Measurements from ENCODE around the gene DLG2.

DLG2 gene

DNA sequence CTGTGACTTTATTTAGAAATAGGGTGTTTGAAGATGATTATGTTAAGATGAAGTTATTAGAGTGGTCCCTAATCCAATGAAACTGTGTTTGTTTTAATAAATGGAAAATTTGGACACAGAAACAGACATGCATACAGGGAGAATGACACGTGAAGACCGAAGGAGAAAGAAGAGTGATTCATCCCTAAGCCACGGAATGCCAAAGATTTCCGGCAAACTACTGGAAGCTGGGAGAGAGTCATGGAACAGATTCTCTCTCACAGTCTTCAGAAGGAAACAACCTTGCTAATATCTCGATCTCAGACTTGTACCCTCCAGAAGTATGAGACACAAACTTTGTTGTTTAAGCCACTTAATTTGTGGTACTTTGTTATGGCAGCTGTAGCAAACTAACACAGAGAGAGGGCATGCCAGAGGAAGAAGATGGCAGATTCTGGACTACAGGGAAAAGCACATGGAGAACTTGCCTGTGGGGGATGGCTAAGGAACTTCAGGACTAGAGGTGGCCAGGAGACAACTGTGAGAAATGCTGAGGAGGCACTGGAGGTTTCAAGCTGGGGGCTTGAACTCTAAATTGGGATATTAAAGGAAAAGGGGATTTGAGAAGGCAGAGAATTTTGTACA is 1607.5 kb downstream of the DLG2 start:
- no peak for DNase-seq
- Histone ChIP-seq H3K4me1 (ENCODE audit: control extremely low read depth in 1 of 4, control insufficient read depth in 4 of 4, insufficient read depth in 4 of 4, low read length in 3 of 4) (no peaks in the 10 kb centered on the region), H3K9me3 (ENCODE audit: control extremely low read depth in 1 of 5, control insufficient read depth in 4 of 5, insufficient read depth in 2 of 5, low read depth in 1 of 5, low read length in 4 of 5) (no peaks in the 10 kb centered on the region), H3K4me3 (ENCODE audit: control insufficient read depth in 1 of 7, extremely low read depth in 1 of 7, insufficient read depth in 4 of 7, low read depth in 2 of 7, low read length in 6 of 7) (no peak overlapping the region), H3K27ac (ENCODE audit: insufficient read depth in 1 of 2, low read depth in 1 of 2, low read length in 2 of 2, poor library complexity in 1 of 2, severe bottlenecking in 2 of 2) (no peak overlapping the region), H3K27me3 (replicated peaks in 2 of 5; ENCODE audit: control insufficient read depth in 4 of 5, insufficient read depth in 5 of 5, low read length in 4 of 5) (no peaks in the 10 kb centered on the region), H3K36me3 (ENCODE audit: control insufficient read depth in 4 of 4, insufficient read depth in 4 of 4, low read length in 3 of 4) (no peaks in the 10 kb centered on the region)
- 100% methylated on average over 5 of the region's 5 CpGs for WGBS (ENCODE audit: insufficient coverage)
- ChIA-PET POLR2A (no interaction called here), CTCF (no interaction called here)

DNA sequence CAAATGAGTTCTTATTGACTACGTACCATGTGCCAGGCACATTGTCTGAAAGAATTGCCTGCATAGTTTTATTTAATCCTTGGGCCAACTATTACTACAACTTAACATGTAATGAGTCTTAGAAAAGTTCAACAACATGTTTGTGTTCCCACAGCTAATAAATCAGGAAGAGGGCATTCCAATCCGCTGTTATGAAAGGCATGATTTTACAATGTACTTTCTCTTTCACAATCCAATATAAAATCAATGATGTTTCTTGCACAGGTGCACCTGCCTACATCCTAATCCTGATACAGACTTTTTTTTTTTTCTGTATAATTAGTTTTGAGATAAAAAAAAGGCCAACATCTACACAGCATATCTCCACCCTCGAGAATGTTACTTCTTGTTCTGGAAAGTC is 1612.6 kb downstream of the DLG2 start:
- no peaks in the 10 kb centered on the region for H3K9me3 ChIP-seq (ENCODE audit: control extremely low read depth in 1 of 5, control insufficient read depth in 4 of 5, insufficient read depth in 2 of 5, low read depth in 1 of 5, low read length in 4 of 5)
- no peaks in the 10 kb centered on the region for H3K4me1 ChIP-seq (ENCODE audit: control extremely low read depth in 1 of 4, control insufficient read depth in 4 of 4, insufficient read depth in 4 of 4, low read length in 3 of 4)
- ChIA-PET POLR2A (no interaction called here), CTCF (no interaction called here)
- no peaks in the 10 kb centered on the region for H3K27me3 ChIP-seq (replicated peaks in 2 of 5; ENCODE audit: control insufficient read depth in 4 of 5, insufficient read depth in 5 of 5, low read length in 4 of 5)
- no peak overlapping the region for H3K27ac ChIP-seq (ENCODE audit: insufficient read depth in 1 of 2, low read depth in 1 of 2, low read length in 2 of 2, poor library complexity in 1 of 2, severe bottlenecking in 2 of 2)
- DNase-seq, result no peak
- H3K4me3 ChIP-seq (ENCODE audit: control insufficient read depth in 1 of 7, extremely low read depth in 1 of 7, insufficient read depth in 4 of 7, low read depth in 2 of 7, low read length in 6 of 7), result no peak overlapping the region
- WGBS (ENCODE audit: insufficient coverage), result 93% methylated on average over 2 of the region's 3 CpGs
- no peaks in the 10 kb centered on the region for H3K36me3 ChIP-seq (ENCODE audit: control insufficient read depth in 4 of 4, insufficient read depth in 4 of 4, low read length in 3 of 4)

DNA sequence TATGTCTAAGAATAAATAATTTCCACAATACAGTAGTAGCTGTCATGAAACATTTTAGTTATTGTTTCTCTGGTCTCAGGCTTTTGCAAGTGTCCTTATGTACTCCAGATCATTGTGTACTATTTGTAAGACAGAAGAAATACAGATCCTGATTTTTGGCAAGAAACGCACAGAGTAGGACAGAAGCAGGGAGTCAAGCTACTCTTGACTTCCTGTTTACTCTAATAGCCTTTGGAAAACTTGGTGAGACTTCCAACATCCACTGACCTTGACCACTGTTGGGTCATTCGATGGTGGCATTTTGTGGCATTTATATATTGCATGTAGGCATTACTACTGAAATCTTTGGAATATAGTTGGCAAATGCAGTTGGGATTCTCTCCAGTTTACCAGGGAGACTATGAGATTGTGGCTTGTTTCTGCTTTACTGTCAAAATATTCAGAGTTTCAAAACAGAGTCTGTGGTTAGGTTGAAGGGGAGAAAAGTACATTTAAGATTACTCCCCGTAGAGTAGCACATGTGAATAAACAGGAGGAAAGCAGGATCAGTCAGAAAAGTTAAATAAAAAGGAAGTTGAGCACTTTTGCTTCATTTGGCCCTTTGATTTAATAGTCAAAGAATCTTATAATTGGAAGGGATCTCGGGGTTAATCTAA is 1614.8 kb downstream of the DLG2 start:
- no peaks in the 10 kb centered on the region for H3K4me1 ChIP-seq (ENCODE audit: control extremely low read depth in 1 of 4, control insufficient read depth in 4 of 4, insufficient read depth in 4 of 4, low read length in 3 of 4)
- POLR2A ChIA-PET, result no interaction called here
- no peaks in the 10 kb centered on the region for H3K36me3 ChIP-seq (ENCODE audit: control insufficient read depth in 4 of 4, insufficient read depth in 4 of 4, low read length in 3 of 4)
- H3K4me3 ChIP-seq (ENCODE audit: control insufficient read depth in 1 of 7, extremely low read depth in 1 of 7, insufficient read depth in 4 of 7, low read depth in 2 of 7, low read length in 6 of 7), result no peak overlapping the region
- no peaks in the 10 kb centered on the region for H3K27me3 ChIP-seq (replicated peaks in 2 of 5; ENCODE audit: control insufficient read depth in 4 of 5, insufficient read depth in 5 of 5, low read length in 4 of 5)
- H3K27ac ChIP-seq (ENCODE audit: insufficient read depth in 1 of 2, low read depth in 1 of 2, low read length in 2 of 2, poor library complexity in 1 of 2, severe bottlenecking in 2 of 2), result no peak overlapping the region
- 94% methylated on average over 3 of the region's 4 CpGs for WGBS (ENCODE audit: insufficient coverage)
- DNase-seq, result no peak
- CTCF ChIA-PET, result no interaction called here
- H3K9me3 ChIP-seq (ENCODE audit: control extremely low read depth in 1 of 5, control insufficient read depth in 4 of 5, insufficient read depth in 2 of 5, low read depth in 1 of 5, low read length in 4 of 5), result no peaks in the 10 kb centered on the region

DNA sequence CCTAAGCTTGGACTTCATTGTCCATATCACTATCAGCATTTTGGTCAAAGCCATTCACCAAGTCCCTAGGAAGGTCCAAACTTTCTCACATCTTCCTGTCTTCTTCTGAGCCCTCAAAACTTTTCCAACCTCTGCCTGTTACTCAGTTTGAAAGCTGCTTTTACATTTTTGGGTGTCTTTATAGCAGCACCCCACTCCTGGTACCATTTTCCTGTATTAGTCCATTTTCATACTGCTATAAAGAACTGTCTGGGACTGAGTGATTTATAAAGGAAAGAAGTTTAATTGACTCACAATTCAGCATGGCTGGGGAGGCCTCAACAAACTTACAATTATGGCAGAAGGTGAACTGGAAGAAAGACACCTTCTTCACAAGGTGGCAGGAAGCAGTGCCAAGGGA is 1624.0 kb downstream of the DLG2 start:
- no peaks in the 10 kb centered on the region for H3K27me3 ChIP-seq (replicated peaks in 2 of 5; ENCODE audit: control insufficient read depth in 4 of 5, insufficient read depth in 5 of 5, low read length in 4 of 5)
- H3K4me3 ChIP-seq (ENCODE audit: control insufficient read depth in 1 of 7, extremely low read depth in 1 of 7, insufficient read depth in 4 of 7, low read depth in 2 of 7, low read length in 6 of 7), result no peak overlapping the region
- CTCF ChIA-PET, result no interaction called here

DNA sequence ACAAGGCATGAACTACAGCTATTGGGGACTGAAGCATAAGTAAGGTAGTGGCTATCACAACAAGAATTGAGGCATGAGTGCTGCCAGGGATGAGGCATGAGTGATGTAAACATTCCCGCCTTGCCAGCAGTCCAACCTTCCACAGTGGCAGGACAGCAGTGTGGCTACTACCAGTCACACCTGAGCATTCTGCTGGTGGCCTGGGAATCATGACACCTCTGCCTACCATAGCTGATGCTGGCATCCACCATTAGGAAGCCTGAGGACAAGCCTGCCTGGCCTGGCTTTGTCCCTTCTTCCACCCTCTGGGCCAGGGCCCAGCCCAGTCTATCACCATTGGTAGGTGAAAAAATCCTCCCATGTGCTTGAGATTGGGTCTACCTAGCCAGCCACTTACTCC is 1628.2 kb downstream of the DLG2 start:
- 92% methylated on average over 1 of the region's 1 CpG for WGBS (ENCODE audit: insufficient coverage)
- Histone ChIP-seq H3K36me3 (ENCODE audit: control insufficient read depth in 4 of 4, insufficient read depth in 4 of 4, low read length in 3 of 4) (no peaks in the 10 kb centered on the region), H3K27ac (ENCODE audit: insufficient read depth in 1 of 2, low read depth in 1 of 2, low read length in 2 of 2, poor library complexity in 1 of 2, severe bottlenecking in 2 of 2) (no peak overlapping the region), H3K27me3 (replicated peaks in 2 of 5; ENCODE audit: control insufficient read depth in 4 of 5, insufficient read depth in 5 of 5, low read length in 4 of 5) (no peaks in the 10 kb centered on the region), H3K4me1 (ENCODE audit: control extremely low read depth in 1 of 4, control insufficient read depth in 4 of 4, insufficient read depth in 4 of 4, low read length in 3 of 4) (no peaks in the 10 kb centered on the region), H3K9me3 (ENCODE audit: control extremely low read depth in 1 of 5, control insufficient read depth in 4 of 5, insufficient read depth in 2 of 5, low read depth in 1 of 5, low read length in 4 of 5) (peaks cover 3 to 17% (median 7%) of the 10 kb centered on the region in 5 experiments), H3K4me3 (ENCODE audit: control insufficient read depth in 1 of 7, extremely low read depth in 1 of 7, insufficient read depth in 4 of 7, low read depth in 2 of 7, low read length in 6 of 7) (no peak overlapping the region)
- no peak for DNase-seq
- ChIA-PET CTCF (no interaction called here), POLR2A (no interaction called here)

More for the DNA sequence above, 1624.0 kb downstream of the DLG2 start:
- no peaks in the 10 kb centered on the region for H3K4me1 ChIP-seq (ENCODE audit: control extremely low read depth in 1 of 4, control insufficient read depth in 4 of 4, insufficient read depth in 4 of 4, low read length in 3 of 4)
- POLR2A ChIA-PET, result no interaction called here
- H3K27ac ChIP-seq (ENCODE audit: insufficient read depth in 1 of 2, low read depth in 1 of 2, low read length in 2 of 2, poor library complexity in 1 of 2, severe bottlenecking in 2 of 2), result no peak overlapping the region
- DNase-seq, result no peak
- H3K36me3 ChIP-seq (ENCODE audit: control insufficient read depth in 4 of 4, insufficient read depth in 4 of 4, low read length in 3 of 4), result no peaks in the 10 kb centered on the region
- peaks cover 3 to 17% (median 7%) of the 10 kb centered on the region in 5 experiments for H3K9me3 ChIP-seq (ENCODE audit: control extremely low read depth in 1 of 5, control insufficient read depth in 4 of 5, insufficient read depth in 2 of 5, low read depth in 1 of 5, low read length in 4 of 5)

DNA sequence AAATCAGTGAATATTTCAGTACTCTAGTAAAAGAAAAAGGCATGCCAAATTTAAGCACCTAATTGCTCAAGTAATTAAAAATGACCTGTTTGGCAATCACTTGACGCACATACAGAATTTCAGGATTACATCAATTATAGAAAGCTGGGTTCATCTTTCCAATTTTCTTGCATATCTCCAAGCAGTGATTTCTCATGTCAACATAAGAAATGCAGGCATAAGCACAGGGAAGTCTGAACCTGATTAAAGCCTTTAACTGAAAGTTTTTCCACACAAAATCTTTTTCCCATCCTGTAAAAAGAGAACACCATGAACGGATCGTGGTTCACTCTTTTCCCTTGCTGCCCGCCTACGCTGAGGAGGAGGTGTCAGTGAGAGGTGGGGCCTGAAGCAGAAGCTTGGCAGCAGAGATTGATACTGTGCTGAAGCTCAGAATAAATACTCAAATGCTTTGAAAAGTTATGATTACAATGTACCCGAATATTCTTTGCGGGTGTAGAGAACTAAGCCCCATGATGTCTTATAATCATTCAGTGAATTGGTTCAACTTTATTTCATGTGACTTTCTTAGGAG is 1636.9 kb downstream of the DLG2 start:
- ChIA-PET CTCF (no interaction called here), POLR2A (no interaction called here)
- Histone ChIP-seq H3K4me3 (ENCODE audit: control insufficient read depth in 1 of 7, extremely low read depth in 1 of 7, insufficient read depth in 4 of 7, low read depth in 2 of 7, low read length in 6 of 7) (no peak overlapping the region), H3K9me3 (ENCODE audit: control extremely low read depth in 1 of 5, control insufficient read depth in 4 of 5, insufficient read depth in 2 of 5, low read depth in 1 of 5, low read length in 4 of 5) (no peaks in the 10 kb centered on the region), H3K27me3 (replicated peaks in 2 of 5; ENCODE audit: control insufficient read depth in 4 of 5, insufficient read depth in 5 of 5, low read length in 4 of 5) (no peaks in the 10 kb centered on the region), H3K27ac (ENCODE audit: insufficient read depth in 1 of 2, low read depth in 1 of 2, low read length in 2 of 2, poor library complexity in 1 of 2, severe bottlenecking in 2 of 2) (no peak overlapping the region), H3K4me1 (ENCODE audit: control extremely low read depth in 1 of 4, control insufficient read depth in 4 of 4, insufficient read depth in 4 of 4, low read length in 3 of 4) (no peaks in the 10 kb centered on the region), H3K36me3 (ENCODE audit: control insufficient read depth in 4 of 4, insufficient read depth in 4 of 4, low read length in 3 of 4) (no peaks in the 10 kb centered on the region)
- DNase-seq, result no peak
- 67% methylated on average over 1 of the region's 7 CpGs for WGBS (ENCODE audit: insufficient coverage)

DNA sequence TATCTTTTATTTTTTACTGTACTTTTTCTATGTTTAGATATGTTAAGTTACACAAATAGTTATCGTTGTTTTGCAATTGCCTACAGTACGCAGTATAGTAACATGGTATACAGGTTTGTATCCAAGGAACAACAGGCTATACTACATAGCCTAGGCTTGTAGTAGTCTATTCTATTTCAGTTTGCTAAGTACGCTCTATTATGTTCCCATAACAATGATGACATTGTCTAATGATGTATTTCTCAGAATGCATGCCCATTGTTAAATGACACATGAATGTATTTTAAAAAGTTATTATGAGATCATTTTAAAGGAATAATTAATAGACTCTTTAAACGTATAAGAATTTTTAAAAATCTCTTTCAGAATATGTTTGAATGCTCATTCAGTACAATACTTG is 1644.3 kb downstream of the DLG2 start:
- CTCF ChIA-PET, result no interaction called here
- Histone ChIP-seq H3K27ac (ENCODE audit: insufficient read depth in 1 of 2, low read depth in 1 of 2, low read length in 2 of 2, poor library complexity in 1 of 2, severe bottlenecking in 2 of 2) (no peak overlapping the region), H3K4me1 (ENCODE audit: control extremely low read depth in 1 of 4, control insufficient read depth in 4 of 4, insufficient read depth in 4 of 4, low read length in 3 of 4) (no peaks in the 10 kb centered on the region), H3K27me3 (replicated peaks in 2 of 5; ENCODE audit: control insufficient read depth in 4 of 5, insufficient read depth in 5 of 5, low read length in 4 of 5) (no peaks in the 10 kb centered on the region), H3K36me3 (ENCODE audit: control insufficient read depth in 4 of 4, insufficient read depth in 4 of 4, low read length in 3 of 4) (no peaks in the 10 kb centered on the region), H3K9me3 (ENCODE audit: control extremely low read depth in 1 of 5, control insufficient read depth in 4 of 5, insufficient read depth in 2 of 5, low read depth in 1 of 5, low read length in 4 of 5) (no peaks in the 10 kb centered on the region), H3K4me3 (ENCODE audit: control insufficient read depth in 1 of 7, extremely low read depth in 1 of 7, insufficient read depth in 4 of 7, low read depth in 2 of 7, low read length in 6 of 7) (no peak overlapping the region)
- no peak for DNase-seq
- WGBS (ENCODE audit: insufficient coverage), result 100% methylated on average over 1 of the region's 4 CpGs
- POLR2A ChIA-PET, result no interaction called here

Measured in common myeloid progenitor, CD34-positive (primary cell).